Iris pigment epithelial cell (primary cell): Measurements from ENCODE around the gene ARMC8.
A peak's percentile ranks its signal among the peaks of the same experiment; 100 is the strongest.
"Not testable (repeated sequence)": the region's sequence is repeated elsewhere in the genome, so short reads cannot be mapped to it uniquely, and the experiment has no call there.

Experiments
- DNase-seq: peaks from one replicate; pipeline ENCODE4 v3.0.0-alpha.2; 2011; ENCODE audit warnings: low read depth

The ARMC8 gene

DNA sequence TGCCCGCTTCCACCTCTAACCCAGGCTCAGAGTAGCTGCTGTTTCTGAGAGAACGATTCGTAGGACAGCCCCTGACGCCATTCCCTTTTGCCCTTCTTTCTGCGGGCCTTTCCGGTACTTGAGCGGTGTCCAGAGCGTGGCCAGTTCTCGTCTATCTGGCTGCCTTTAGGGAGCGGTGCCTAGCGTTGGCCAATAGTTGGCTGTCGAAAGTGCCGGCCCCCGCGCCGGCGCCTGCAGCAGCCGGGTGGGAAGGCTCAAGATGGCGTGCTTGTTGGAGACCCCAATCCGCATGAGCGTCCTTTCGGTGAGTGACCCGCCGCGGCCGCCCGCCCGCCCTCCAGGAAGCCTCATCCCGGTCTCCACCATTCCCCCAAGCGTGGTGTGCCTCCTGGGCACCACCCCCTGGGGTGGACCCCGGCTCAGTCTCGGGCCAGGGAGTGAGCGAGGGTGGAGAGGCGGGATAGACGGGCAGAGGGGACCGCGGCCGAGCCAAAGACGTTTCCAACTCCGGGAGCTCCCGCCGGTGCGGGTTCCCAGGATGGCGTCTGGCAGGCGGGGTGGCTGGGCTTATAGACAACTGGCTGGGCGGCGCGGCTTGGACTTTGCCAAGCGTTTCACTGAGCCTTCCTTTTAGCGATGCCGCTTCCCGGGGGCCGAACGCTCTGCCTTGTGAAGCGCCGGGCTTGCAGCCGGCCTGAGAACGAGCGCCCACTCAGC, at the start of gene ARMC8:
Gene ARMC8, plus strand, starts transcription at position 6 of the 717 bp plus-strand sequence. Its CDS starts 254 bp downstream, at position 260.
- no peak for DNase-seq

DNA sequence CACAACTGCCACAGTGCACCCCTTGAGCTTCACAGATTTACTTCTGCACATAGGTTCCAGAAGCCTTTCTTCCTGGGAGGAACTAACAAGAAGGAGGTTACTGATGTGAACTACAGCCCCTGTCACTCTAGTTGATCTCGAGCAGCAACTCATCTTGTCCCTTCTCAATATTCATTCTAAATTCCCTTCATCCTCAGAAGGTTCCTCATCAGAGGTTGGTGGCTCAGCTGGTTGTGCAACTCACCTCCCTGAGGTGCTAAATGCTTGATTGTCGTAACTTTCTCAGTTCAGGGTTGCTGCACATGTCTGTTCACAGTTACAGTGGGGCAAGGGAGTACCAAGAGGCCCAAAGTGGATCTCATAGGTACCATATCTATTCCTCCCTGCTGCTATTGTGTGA, 49.2 kb upstream of the ARMC8 start:
- no peak for DNase-seq

GRCh38 chr3:138139691-138140090, 47.4 kb upstream of the ARMC8 start:
- DNase-seq, result no peak

- no peak for DNase-seq
Observed at GRCh38 chr3:138140940-138141339, 46.2 kb upstream of the ARMC8 start.

DNA sequence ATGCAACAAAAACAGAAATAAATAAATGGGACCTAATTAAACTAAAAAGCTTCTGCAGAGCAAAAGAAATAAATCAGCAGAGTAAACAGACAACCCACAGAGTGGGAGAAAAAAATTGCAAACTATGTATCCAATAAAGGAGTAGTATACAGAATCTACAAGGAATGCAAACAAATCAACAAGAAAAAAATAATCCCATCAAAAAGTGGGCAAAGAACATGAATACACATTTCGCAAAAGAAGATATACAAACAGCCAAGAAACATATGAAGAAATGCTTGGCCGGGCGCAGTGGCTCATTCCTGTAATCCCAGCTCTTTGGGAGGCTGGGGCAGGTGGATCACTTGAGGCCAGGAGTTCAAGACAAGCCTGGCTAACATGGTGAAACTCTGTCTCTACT, 44.9 kb upstream of the ARMC8 start:
- DNase-seq, result not testable (repeated sequence)

DNA sequence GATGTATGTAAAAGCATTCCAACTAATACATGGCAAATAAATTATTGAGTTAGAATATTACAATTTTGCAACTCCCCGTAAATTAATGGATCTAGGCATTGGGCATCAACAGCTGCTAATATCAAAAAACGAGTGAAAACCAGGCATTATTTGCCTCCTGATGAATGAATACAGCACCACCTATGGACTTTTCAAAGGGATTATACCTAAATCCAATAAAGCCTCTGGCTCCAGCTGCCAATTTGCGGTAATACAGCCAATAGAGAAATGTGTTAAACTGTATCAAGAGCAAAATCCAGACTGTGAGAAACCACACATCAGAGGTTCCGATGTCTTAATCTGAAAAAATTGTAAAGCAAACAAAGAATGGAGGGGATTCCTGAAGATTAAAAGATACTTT, 38.6 kb upstream of the ARMC8 start:
- no peak for DNase-seq

DNA sequence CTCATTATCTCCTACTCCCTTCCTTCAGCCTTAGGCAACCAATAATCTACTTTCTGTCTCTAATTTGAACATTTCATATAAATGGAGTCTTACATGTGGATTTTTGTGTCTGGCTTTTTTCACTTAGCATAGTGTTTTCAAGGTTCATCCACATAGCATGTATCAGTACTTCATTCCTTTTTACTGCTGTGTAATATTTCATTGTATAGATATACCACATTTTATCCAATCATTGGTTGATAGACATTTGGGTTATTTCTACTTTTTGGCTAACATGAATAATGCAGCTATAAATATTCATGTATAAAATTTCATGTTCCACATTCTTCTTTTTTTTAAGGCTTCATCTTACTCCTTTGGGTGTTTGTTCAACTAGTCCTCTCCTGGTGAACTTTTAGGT, 32.6 kb upstream of the ARMC8 start:
- no peak for DNase-seq

- no peak for DNase-seq
Observed at GRCh38 chr3:138157743-138158142, 29.4 kb upstream of the ARMC8 start.

- no peak for DNase-seq
Observed at GRCh38 chr3:138165061-138165460, 22.0 kb upstream of the ARMC8 start.

DNA sequence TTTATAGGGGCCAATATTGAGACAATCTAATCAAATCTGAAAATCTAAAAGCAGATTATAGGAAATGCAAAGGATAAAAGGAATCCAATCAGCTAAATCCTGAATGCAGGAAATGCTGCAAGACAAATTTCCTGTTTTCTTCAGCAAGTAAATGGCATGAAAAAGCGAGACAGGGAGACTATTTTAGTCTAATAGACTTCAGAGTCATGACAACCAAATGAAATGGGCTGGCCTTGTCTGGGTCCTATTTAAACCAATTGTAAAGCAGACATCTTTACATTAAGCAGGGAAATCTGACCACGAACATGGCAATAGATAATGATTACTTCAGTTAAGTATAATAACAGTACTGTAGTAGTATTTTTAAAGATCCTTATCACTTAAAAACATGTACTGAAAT, 14.5 kb upstream of the ARMC8 start:
- DNase-seq, result no peak

DNA sequence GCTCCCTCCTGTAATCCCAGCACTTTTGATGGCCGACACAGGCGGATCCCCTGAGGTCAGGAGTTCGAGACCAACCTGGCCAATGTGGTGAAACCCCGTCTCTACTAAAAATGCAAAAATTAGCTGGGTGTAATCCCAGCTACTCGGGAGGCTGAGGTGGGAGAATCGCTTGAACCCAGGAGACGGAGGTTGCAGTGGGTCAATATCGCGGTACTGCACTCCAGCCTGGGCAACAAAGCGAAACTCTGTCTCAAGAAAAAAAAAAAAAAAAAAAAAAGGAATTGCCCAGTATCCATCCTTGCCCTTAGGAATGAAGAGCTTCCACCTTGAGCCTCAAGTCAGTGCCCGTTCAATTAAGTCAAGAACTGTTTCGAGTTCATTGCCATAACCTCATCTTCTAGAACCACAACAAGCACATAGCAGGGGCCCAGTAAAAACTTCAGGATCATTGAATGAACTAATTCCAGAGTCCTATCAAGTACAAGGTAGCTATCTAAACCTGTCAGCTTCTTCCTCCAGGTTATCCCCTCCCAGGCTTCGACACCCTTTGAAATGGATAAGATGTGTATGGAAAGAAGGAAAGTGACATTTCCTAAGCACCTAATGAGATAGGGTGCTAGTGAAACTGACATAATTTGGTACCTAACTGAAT, 13.2 kb upstream of the ARMC8 start:
- peak; percentile 9 for DNase-seq

GRCh38 chr3:138174421-138175131, 12.5 kb upstream of the ARMC8 start, which contains the start of gene DBR1:
Gene DBR1, minus strand, starts transcription at chr3:138174921. Its CDS starts 126 bp downstream, at chr3:138174795.
- DNase-seq, result peak; percentile 80

DNA sequence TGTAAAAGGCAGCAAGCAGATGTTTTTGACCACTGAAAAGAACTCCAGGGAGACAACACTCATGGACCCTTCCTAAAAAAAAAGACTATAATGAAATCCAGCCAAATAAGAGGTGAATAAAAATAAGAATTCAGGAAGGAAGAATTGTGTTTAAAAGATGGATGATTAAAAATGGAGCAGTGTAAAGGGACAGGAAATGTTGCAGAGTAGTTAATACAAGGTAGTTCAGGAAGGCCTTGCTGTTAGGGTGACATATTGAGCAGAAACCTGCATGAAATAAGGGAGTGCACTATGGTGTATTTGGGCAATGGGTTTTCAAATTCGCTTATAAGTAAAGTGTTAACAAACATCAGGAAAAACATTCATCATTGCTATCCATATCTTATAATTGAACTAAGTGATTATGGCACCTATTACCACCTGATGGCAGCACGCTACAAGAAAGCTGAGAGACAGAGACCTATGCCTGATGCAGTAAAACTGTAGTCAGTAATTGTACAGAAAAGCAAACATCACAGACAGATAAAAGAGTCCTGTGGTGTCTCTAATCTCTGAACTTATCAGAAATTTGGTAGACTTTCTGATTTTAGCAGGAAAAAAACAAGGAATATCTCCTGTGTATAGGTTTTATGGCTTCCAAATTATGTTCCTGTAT, 6.6 kb upstream of the ARMC8 start:
- DNase-seq, result peak; percentile 61

DNA sequence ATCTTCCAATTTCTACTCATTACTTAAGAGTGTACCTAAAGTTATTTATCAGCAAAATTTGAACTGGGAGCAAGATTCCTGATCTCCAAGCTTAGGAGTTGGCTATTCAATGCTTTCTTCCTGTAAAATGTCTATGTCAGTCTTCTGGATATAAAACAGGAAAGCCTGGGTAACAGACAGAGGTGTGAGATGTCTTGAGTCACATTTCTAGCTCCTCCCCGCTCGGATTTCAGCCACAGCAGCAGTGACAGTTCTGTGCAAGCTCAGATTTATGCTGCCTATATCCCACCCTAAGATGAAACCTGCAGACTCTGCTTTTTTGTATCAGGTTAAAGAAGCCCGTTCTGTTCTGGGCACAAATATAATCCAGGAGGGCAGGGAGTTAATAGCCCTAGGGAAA, 2.1 kb upstream of the ARMC8 start:
- DNase-seq, result no peak

- peak; percentile 17 for DNase-seq
Observed at GRCh38 chr3:138186221-138186620, 880 bp upstream of the ARMC8 start.

GRCh38 chr3:138186803-138187295, 252 bp upstream of the ARMC8 start:
- DNase-seq, result peak; percentile 88

GRCh38 chr3:138188013-138188730, 1.1 kb downstream of the ARMC8 start:
- DNase-seq, result peak; percentile 89

DNA sequence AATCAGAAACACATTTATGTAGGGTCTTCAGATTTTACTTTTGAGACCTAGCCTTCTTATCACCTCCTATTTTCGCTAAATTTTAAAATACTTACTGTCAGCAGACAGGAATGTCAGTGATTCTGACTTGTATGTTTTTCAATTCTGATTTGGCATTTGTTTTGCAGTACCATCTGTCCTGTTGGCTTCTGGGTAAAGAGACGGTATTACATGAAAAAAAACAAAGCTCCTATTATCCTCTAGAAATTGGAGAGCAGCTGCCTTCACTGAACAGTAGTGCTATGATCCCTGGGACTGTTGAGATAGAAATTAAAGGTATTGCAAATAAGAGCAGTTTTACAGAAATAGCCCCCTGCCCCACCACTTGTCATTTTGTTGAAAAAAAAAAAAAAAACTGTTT, 8.4 kb downstream of the ARMC8 start:
- no peak for DNase-seq

GRCh38 chr3:138196023-138196422, 8.9 kb downstream of the ARMC8 start:
- no peak for DNase-seq

GRCh38 chr3:138197058-138197457, 10.0 kb downstream of the ARMC8 start:
- peak; percentile 59 for DNase-seq

DNA sequence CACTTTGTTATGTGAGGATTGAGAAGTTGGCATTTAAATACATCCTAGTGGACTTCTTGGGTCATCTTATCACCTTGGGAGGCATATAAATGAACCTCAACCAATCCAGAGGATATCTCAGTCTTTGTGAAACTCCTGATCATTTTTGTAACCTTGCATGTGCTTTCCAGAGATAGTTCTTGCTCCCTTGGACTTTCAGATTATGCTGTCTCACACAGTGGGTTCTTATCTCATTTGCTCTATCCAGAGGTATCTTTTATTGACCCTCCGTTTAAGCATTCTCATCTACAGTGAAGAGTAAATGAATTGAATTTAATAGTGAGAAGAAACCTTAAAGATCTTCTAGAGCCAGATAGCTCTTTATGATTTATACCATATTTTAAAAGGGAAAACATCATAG, 10.4 kb downstream of the ARMC8 start:
- DNase-seq, result no peak

- no peak for DNase-seq
Observed at GRCh38 chr3:138199851-138200250, 12.8 kb downstream of the ARMC8 start.
